Measurements from ENCODE around the gene UBE2QL1.

Gene UBE2QL1

GRCh38 chr5:6488021-6488420, 39.4 kb downstream of the UBE2QL1 start:
- no peaks in the 10 kb centered on the region for H3K9me3 ChIP-seq (ENCODE audit: insufficient read depth, low read length)
- no peak for TF ChIP-seq YY1 (IDR thresholded peaks at IDR 0.05; ENCODE audit: insufficient read depth, insufficient read length)
- no peak for TF ChIP-seq SUZ12 (IDR thresholded peaks at IDR 0.05; ENCODE audit: extremely low read depth, insufficient read depth, insufficient read length)
- no peak for TF ChIP-seq ZNF274 (IDR thresholded peaks at IDR 0.05; ENCODE audit: low read depth, low read length)
- H3K36me3 ChIP-seq (ENCODE audit: insufficient read depth, insufficient read length, low read length) = no peaks in the 10 kb centered on the region
- H3K9ac ChIP-seq (ENCODE audit: insufficient read length, low read depth) = no peak overlapping the region
- H3K4me1 ChIP-seq (ENCODE audit: insufficient read depth, insufficient read length) = no peaks in the 10 kb centered on the region
- DNase-seq (ENCODE audit: low read depth, low spot score) = no peak
- no peak overlapping the region for H3K4me3 ChIP-seq (ENCODE audit: insufficient read length, low read depth)
- H3K27me3 ChIP-seq (ENCODE audit: insufficient read depth, insufficient read length) = no peaks in the 10 kb centered on the region

- Histone ChIP-seq H3K4me3 (ENCODE audit: insufficient read length, low read depth) (no peak overlapping the region), H3K9me3 (ENCODE audit: insufficient read depth, low read length) (no peaks in the 10 kb centered on the region), H3K27me3 (ENCODE audit: insufficient read depth, insufficient read length) (no peaks in the 10 kb centered on the region), H3K4me1 (ENCODE audit: insufficient read depth, insufficient read length) (no peaks in the 10 kb centered on the region), H3K36me3 (ENCODE audit: insufficient read depth, insufficient read length, low read length) (no peaks in the 10 kb centered on the region), H3K9ac (ENCODE audit: insufficient read length, low read depth) (no peak overlapping the region)
- TF ChIP-seq SUZ12 (IDR thresholded peaks at IDR 0.05; ENCODE audit: extremely low read depth, insufficient read depth, insufficient read length) (no peak), ZNF274 (IDR thresholded peaks at IDR 0.05; ENCODE audit: low read depth, low read length) (no peak), YY1 (IDR thresholded peaks at IDR 0.05; ENCODE audit: insufficient read depth, insufficient read length) (no peak)
- no peak for DNase-seq (ENCODE audit: low read depth, low spot score)
Measured at GRCh38 chr5:6489643-6490185, 41.1 kb downstream of the UBE2QL1 start.

GRCh38 chr5:6490246-6490645, 41.6 kb downstream of the UBE2QL1 start:
- no peak overlapping the region for H3K9ac ChIP-seq (ENCODE audit: insufficient read length, low read depth)
- H3K9me3 ChIP-seq (ENCODE audit: insufficient read depth, low read length) = no peaks in the 10 kb centered on the region
- no peaks in the 10 kb centered on the region for H3K4me1 ChIP-seq (ENCODE audit: insufficient read depth, insufficient read length)
- H3K27me3 ChIP-seq (ENCODE audit: insufficient read depth, insufficient read length) = no peaks in the 10 kb centered on the region
- TF ChIP-seq YY1 (IDR thresholded peaks at IDR 0.05; ENCODE audit: insufficient read depth, insufficient read length) (no peak), ZNF274 (IDR thresholded peaks at IDR 0.05; ENCODE audit: low read depth, low read length) (no peak), SUZ12 (IDR thresholded peaks at IDR 0.05; ENCODE audit: extremely low read depth, insufficient read depth, insufficient read length) (no peak)
- no peaks in the 10 kb centered on the region for H3K36me3 ChIP-seq (ENCODE audit: insufficient read depth, insufficient read length, low read length)
- H3K4me3 ChIP-seq (ENCODE audit: insufficient read length, low read depth) = no peak overlapping the region
- no peak for DNase-seq (ENCODE audit: low read depth, low spot score)

GRCh38 chr5:6490693-6491092, 42.0 kb downstream of the UBE2QL1 start:
- Histone ChIP-seq H3K4me3 (ENCODE audit: insufficient read length, low read depth) (no peak overlapping the region), H3K27me3 (ENCODE audit: insufficient read depth, insufficient read length) (no peaks in the 10 kb centered on the region), H3K36me3 (ENCODE audit: insufficient read depth, insufficient read length, low read length) (no peaks in the 10 kb centered on the region), H3K4me1 (ENCODE audit: insufficient read depth, insufficient read length) (no peaks in the 10 kb centered on the region), H3K9ac (ENCODE audit: insufficient read length, low read depth) (no peak overlapping the region), H3K9me3 (ENCODE audit: insufficient read depth, low read length) (no peaks in the 10 kb centered on the region)
- TF ChIP-seq YY1 (IDR thresholded peaks at IDR 0.05; ENCODE audit: insufficient read depth, insufficient read length) (no peak), ZNF274 (IDR thresholded peaks at IDR 0.05; ENCODE audit: low read depth, low read length) (no peak), SUZ12 (IDR thresholded peaks at IDR 0.05; ENCODE audit: extremely low read depth, insufficient read depth, insufficient read length) (no peak)
- DNase-seq (ENCODE audit: low read depth, low spot score) = no peak

- Histone ChIP-seq H3K4me3 (ENCODE audit: insufficient read length, low read depth) (no peak overlapping the region), H3K9me3 (ENCODE audit: insufficient read depth, low read length) (no peaks in the 10 kb centered on the region), H3K4me1 (ENCODE audit: insufficient read depth, insufficient read length) (no peaks in the 10 kb centered on the region), H3K27me3 (ENCODE audit: insufficient read depth, insufficient read length) (no peaks in the 10 kb centered on the region), H3K9ac (ENCODE audit: insufficient read length, low read depth) (no peak overlapping the region), H3K36me3 (ENCODE audit: insufficient read depth, insufficient read length, low read length) (no peaks in the 10 kb centered on the region)
- TF ChIP-seq YY1 (IDR thresholded peaks at IDR 0.05; ENCODE audit: insufficient read depth, insufficient read length) (no peak), ZNF274 (IDR thresholded peaks at IDR 0.05; ENCODE audit: low read depth, low read length) (no peak), SUZ12 (IDR thresholded peaks at IDR 0.05; ENCODE audit: extremely low read depth, insufficient read depth, insufficient read length) (no peak)
- no peak for DNase-seq (ENCODE audit: low read depth, low spot score)
Measured at GRCh38 chr5:6491196-6491918, 42.7 kb downstream of the UBE2QL1 start.

GRCh38 chr5:6491919-6492290, 43.2 kb downstream of the UBE2QL1 start:
- no peak for DNase-seq (ENCODE audit: low read depth, low spot score)
- no peak for TF ChIP-seq ZNF274 (IDR thresholded peaks at IDR 0.05; ENCODE audit: low read depth, low read length)
- no peak for TF ChIP-seq YY1 (IDR thresholded peaks at IDR 0.05; ENCODE audit: insufficient read depth, insufficient read length)
- TF ChIP-seq SUZ12 (IDR thresholded peaks at IDR 0.05; ENCODE audit: extremely low read depth, insufficient read depth, insufficient read length) = no peak
- Histone ChIP-seq H3K9ac (ENCODE audit: insufficient read length, low read depth) (no peak overlapping the region), H3K36me3 (ENCODE audit: insufficient read depth, insufficient read length, low read length) (no peaks in the 10 kb centered on the region), H3K27me3 (ENCODE audit: insufficient read depth, insufficient read length) (no peaks in the 10 kb centered on the region), H3K4me3 (ENCODE audit: insufficient read length, low read depth) (no peak overlapping the region), H3K4me1 (ENCODE audit: insufficient read depth, insufficient read length) (no peaks in the 10 kb centered on the region), H3K9me3 (ENCODE audit: insufficient read depth, low read length) (no peaks in the 10 kb centered on the region)

GRCh38 chr5:6492934-6493333, 44.3 kb downstream of the UBE2QL1 start:
- TF ChIP-seq SUZ12 (IDR thresholded peaks at IDR 0.05; ENCODE audit: extremely low read depth, insufficient read depth, insufficient read length) (no peak), ZNF274 (IDR thresholded peaks at IDR 0.05; ENCODE audit: low read depth, low read length) (no peak), YY1 (IDR thresholded peaks at IDR 0.05; ENCODE audit: insufficient read depth, insufficient read length) (no peak)
- Histone ChIP-seq H3K27me3 (ENCODE audit: insufficient read depth, insufficient read length) (no peaks in the 10 kb centered on the region), H3K4me3 (ENCODE audit: insufficient read length, low read depth) (no peak overlapping the region), H3K4me1 (ENCODE audit: insufficient read depth, insufficient read length) (no peaks in the 10 kb centered on the region), H3K9ac (ENCODE audit: insufficient read length, low read depth) (no peak overlapping the region), H3K9me3 (ENCODE audit: insufficient read depth, low read length) (no peaks in the 10 kb centered on the region), H3K36me3 (ENCODE audit: insufficient read depth, insufficient read length, low read length) (no peaks in the 10 kb centered on the region)
- no peak for DNase-seq (ENCODE audit: low read depth, low spot score)

All from NT2/D1 (cell line).